Body of pancreas (tissue), 4 donors: ENCODE data around the gene ATF6.

ENCODE experiments used
- CTCF ChIP-seq, 7 experiments: fragments of 450-650 bp in 4 of 7; fragments of 200-600 bp in 3 of 7; sonication (generic) in 3 of 7; IDR thresholded peaks; one replicate each; pipeline ENCODE4 v1.5.1; 2016 to 2019; ENCODE audit warnings: antibody characterized with exemption in 7 of 7
- POLR2A ChIP-seq, 3 donors: fragments of 450-650 bp; IDR thresholded peaks; one replicate each; pipeline ENCODE4 v1.6.1; 2016; ENCODE audit warnings: antibody characterized with exemption in 3 of 3, mild to moderate bottlenecking in 2 of 3

GRCh38 chr1:161946071-161946987, 180.2 kb downstream of the ATF6 start:
- TF ChIP-seq POLR2A (IDR thresholded peaks at IDR 0.05), result no peak
- no peak for TF ChIP-seq CTCF (IDR thresholded peaks at IDR 0.05)
